Measurements from ENCODE around the gene IFITM2. TPM values are rescaled to one million over a fixed set of nuclear protein-coding genes. Genes with fewer than 3 reads are reported as not detected.
"Not testable (repeated sequence)": the region's sequence is repeated elsewhere in the genome, so short reads cannot be mapped to it uniquely, and the experiment has no call there.

IFITM2 gene
- total RNA-seq, 1 donor from 2014 or later: 3.7 TPM

GRCh38 chr11:306645-307371 lies 808 bp upstream of the IFITM2 start:
- FAIRE-seq (no peak), DNase-seq (ENCODE audit: low read depth) (no peak)
- Histone ChIP-seq H3K4me3 (ENCODE audit: low read depth, low read length) (no peak overlapping the region), H3K27me3 (ENCODE audit: control insufficient read depth, insufficient read depth, low read length) (no peaks in the 10 kb centered on the region), H3K36me3 (ENCODE audit: control insufficient read depth, insufficient read depth, low read length) (no peaks in the 10 kb centered on the region)
- no peak for TF ChIP-seq CTCF (IDR thresholded peaks at IDR 0.05; ENCODE audit: insufficient read depth, low read length, severe bottlenecking)

GRCh38 chr11:308740-309665 lies 1.4 kb downstream of the IFITM2 start:
- not testable (repeated sequence) for H3K27me3 ChIP-seq (ENCODE audit: control insufficient read depth, insufficient read depth, low read length); FAIRE-seq; H3K36me3 ChIP-seq (ENCODE audit: control insufficient read depth, insufficient read depth, low read length)
- peak; percentile 48 for DNase-seq (ENCODE audit: low read depth)
- peak overlapping the region; percentile 20 for H3K4me3 ChIP-seq (ENCODE audit: low read depth, low read length)

- DNase-seq (ENCODE audit: low read depth); H3K36me3 ChIP-seq (ENCODE audit: control insufficient read depth, insufficient read depth, low read length); FAIRE-seq; H3K27me3 ChIP-seq (ENCODE audit: control insufficient read depth, insufficient read depth, low read length); H3K4me3 ChIP-seq (ENCODE audit: low read depth, low read length): not testable (repeated sequence)
Measured at GRCh38 chr11:309979-310572, 2.5 kb downstream of the IFITM2 start.

- not testable (repeated sequence) for FAIRE-seq; DNase-seq (ENCODE audit: low read depth); H3K27me3 ChIP-seq (ENCODE audit: control insufficient read depth, insufficient read depth, low read length); H3K36me3 ChIP-seq (ENCODE audit: control insufficient read depth, insufficient read depth, low read length)
- peak overlapping the region; percentile 13 for H3K4me3 ChIP-seq (ENCODE audit: low read depth, low read length)
Measured at GRCh38 chr11:311013-311748, 3.6 kb downstream of the IFITM2 start.

- no peak for DNase-seq (ENCODE audit: low read depth)
- no peaks in the 10 kb centered on the region for H3K36me3 ChIP-seq (ENCODE audit: control insufficient read depth, insufficient read depth, low read length)
- H3K27me3 ChIP-seq (ENCODE audit: control insufficient read depth, insufficient read depth, low read length): peaks cover 2% of the 10 kb centered on the region
- no peak for TF ChIP-seq CTCF (IDR thresholded peaks at IDR 0.05; ENCODE audit: insufficient read depth, low read length, severe bottlenecking)
- no peak overlapping the region for H3K4me3 ChIP-seq (ENCODE audit: low read depth, low read length)
- no peak for FAIRE-seq
Measured at GRCh38 chr11:312092-312816, 4.6 kb downstream of the IFITM2 start.

GRCh38 chr11:313304-313786 lies 5.7 kb downstream of the IFITM2 start:
- Histone ChIP-seq H3K4me3 (ENCODE audit: low read depth, low read length) (no peak overlapping the region), H3K36me3 (ENCODE audit: control insufficient read depth, insufficient read depth, low read length) (no peaks in the 10 kb centered on the region), H3K27me3 (ENCODE audit: control insufficient read depth, insufficient read depth, low read length) (peaks cover 2% of the 10 kb centered on the region)
- DNase-seq (ENCODE audit: low read depth) (no peak), FAIRE-seq (no peak)
- no peak for TF ChIP-seq CTCF (IDR thresholded peaks at IDR 0.05; ENCODE audit: insufficient read depth, low read length, severe bottlenecking)

Data from bronchial epithelial cell (primary cell).